ENCODE results near the gene PTPRG.
A peak's percentile ranks its signal among the peaks of the same experiment; 100 is the strongest.

The PTPRG gene

GRCh38 chr3:61718565-61718964 is 157.2 kb downstream of the PTPRG start:
- no peak for TF ChIP-seq CTCF (IDR thresholded peaks at IDR 0.05; ENCODE audit: insufficient read depth, low read depth, low read length, missing control alignments)
- H3K4me3 ChIP-seq (ENCODE audit: low read length): no peak overlapping the region
- DNase-seq (ENCODE audit: low read depth): no peak

GRCh38 chr3:61719278-61719977 is 158.1 kb downstream of the PTPRG start:
- DNase-seq (ENCODE audit: low read depth): no peak
- no peak overlapping the region for H3K4me3 ChIP-seq (ENCODE audit: low read length)
- TF ChIP-seq CTCF (IDR thresholded peaks at IDR 0.05; ENCODE audit: insufficient read depth, low read depth, low read length, missing control alignments): no peak

DNA sequence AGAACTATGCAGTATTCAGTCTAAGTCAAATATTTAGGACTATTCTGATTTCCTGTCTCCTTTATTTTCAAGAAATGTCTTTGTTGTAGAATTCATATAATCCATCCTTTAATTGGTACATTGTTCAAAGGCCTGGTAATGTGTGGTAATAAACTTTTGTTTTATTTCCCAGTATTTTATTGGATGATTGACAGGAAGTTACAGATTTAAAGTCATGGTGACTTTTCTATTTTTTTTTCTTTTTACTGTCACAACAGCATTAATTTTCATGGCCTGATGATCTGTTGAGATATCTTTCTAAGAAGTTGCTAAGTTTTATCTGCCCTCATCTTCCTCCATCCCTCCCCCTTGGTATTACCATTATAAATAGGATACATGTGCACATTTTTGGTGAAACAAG is 161.7 kb downstream of the PTPRG start:
- DNase-seq (ENCODE audit: low read depth): no peak
- no peak for TF ChIP-seq CTCF (IDR thresholded peaks at IDR 0.05; ENCODE audit: insufficient read depth, low read depth, low read length, missing control alignments)
- no peak overlapping the region for H3K4me3 ChIP-seq (ENCODE audit: low read length)

GRCh38 chr3:61724183-61724582 is 162.8 kb downstream of the PTPRG start:
- TF ChIP-seq CTCF (IDR thresholded peaks at IDR 0.05; ENCODE audit: insufficient read depth, low read depth, low read length, missing control alignments): no peak
- no peak overlapping the region for H3K4me3 ChIP-seq (ENCODE audit: low read length)
- no peak for DNase-seq (ENCODE audit: low read depth)

DNA sequence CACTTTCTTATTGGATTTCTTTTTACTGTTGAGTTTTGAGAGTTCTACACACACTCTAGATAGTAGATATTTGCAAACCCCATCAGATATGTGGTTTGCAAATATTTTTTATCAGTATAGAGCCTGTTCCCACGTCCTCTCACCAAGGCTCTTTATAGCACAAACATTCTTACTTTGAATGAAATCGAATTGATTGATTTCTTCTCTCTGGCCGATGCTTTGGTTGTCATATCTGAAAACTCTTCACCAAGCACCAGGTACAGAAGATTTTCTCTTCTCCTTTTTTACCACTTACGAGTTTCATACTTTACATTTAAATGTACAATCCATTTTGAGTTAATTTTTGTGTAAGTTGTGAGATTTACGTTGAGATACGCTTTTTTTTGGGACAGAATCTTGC is 163.4 kb downstream of the PTPRG start:
- TF ChIP-seq CTCF (IDR thresholded peaks at IDR 0.05; ENCODE audit: insufficient read depth, low read depth, low read length, missing control alignments): no peak
- DNase-seq (ENCODE audit: low read depth): no peak
- no peak overlapping the region for H3K4me3 ChIP-seq (ENCODE audit: low read length)

DNA sequence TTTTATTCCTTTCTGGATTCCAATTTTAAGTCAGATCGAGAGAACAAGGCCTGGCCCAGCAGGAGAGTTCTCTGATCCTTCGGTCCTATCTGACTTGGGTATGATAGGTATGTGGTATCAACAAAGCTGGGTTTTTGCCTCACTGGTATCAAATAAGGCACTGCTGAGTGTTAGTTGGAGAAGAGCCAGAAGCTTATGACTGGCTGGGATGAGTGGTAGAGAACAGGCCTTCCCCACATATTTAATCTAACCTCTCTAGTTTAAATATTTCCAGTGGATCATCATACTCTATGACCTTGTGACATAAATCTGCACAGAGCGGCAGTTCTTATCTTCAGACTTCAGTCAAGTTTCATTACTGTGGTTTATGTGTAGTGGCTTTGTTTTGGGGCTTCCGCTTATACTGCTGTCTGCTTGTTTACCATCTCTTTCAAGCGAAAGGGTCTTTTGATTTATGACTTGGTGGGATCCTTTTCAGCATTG is 164.5 kb downstream of the PTPRG start:
- DNase-seq (ENCODE audit: low read depth): peak; percentile 37
- no peak overlapping the region for H3K4me3 ChIP-seq (ENCODE audit: low read length)
- TF ChIP-seq CTCF (IDR thresholded peaks at IDR 0.05; ENCODE audit: insufficient read depth, low read depth, low read length, missing control alignments): no peak

DNA sequence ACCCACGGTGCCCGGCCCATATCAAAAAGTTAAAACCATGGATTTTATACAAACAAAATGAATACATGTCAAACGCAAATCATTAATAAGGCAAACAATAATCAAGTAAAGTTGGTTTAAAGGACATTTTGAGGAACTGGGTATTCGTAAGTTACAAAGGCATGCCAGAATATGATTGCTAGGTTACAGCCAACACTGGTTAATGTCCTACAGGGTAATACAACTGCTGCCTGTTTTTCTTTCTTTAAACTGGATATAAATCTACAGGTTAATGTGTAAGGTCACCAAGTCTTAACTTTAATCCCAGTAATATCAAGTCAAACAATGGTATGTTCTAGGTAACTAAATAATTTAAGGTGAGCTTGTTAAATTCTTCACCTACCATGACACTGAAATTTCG is 166.1 kb downstream of the PTPRG start:
- no peak for TF ChIP-seq CTCF (IDR thresholded peaks at IDR 0.05; ENCODE audit: insufficient read depth, low read depth, low read length, missing control alignments)
- no peak overlapping the region for H3K4me3 ChIP-seq (ENCODE audit: low read length)

More for the DNA sequence above, 166.1 kb downstream of the PTPRG start:
- no peak for DNase-seq (ENCODE audit: low read depth)
